CD4-positive, alpha-beta T cell treated with Interleukin-1 beta for 1 hour (primary cell): ENCODE measurements around the gene CDK5.
A peak's percentile ranks its signal among the peaks of the same experiment; 100 is the strongest.

Source experiments
- DNase-seq, 2 donors: peaks; one replicate each; pipeline ENCODE4 v3.0.0-alpha.2; 2020 to 2022

Gene CDK5

DNA sequence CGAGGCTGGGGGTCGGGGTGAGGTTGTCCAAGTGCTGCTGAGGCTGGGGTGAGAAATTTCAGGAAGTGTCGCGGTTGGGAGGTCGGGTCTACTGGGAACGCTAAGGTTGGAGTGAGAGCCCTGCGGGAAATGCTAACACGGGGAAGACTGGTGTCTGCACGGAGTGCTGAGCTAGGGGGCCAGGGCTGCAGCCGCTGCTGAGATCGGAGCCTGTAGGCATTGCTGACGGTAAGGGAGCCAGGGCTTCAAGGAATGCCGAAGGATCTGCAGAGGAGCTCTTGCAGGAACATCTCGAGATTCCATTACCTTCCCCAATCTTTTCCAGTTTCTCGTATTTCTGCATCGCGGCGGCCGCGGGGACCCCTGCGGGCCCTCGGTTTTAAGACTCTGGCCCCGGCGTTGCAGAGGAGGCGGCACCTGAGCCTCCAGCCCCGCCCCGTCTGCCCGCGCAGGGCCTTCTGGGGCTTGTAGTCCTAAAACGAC is at the start of gene CDK5:
TSS of gene CDK5 (minus strand) at position 392 of the 483 bp plus-strand sequence. CDS start at position 343, 49 bp downstream.
- peak in 1 of 2 donors; percentile 9 for DNase-seq

DNA sequence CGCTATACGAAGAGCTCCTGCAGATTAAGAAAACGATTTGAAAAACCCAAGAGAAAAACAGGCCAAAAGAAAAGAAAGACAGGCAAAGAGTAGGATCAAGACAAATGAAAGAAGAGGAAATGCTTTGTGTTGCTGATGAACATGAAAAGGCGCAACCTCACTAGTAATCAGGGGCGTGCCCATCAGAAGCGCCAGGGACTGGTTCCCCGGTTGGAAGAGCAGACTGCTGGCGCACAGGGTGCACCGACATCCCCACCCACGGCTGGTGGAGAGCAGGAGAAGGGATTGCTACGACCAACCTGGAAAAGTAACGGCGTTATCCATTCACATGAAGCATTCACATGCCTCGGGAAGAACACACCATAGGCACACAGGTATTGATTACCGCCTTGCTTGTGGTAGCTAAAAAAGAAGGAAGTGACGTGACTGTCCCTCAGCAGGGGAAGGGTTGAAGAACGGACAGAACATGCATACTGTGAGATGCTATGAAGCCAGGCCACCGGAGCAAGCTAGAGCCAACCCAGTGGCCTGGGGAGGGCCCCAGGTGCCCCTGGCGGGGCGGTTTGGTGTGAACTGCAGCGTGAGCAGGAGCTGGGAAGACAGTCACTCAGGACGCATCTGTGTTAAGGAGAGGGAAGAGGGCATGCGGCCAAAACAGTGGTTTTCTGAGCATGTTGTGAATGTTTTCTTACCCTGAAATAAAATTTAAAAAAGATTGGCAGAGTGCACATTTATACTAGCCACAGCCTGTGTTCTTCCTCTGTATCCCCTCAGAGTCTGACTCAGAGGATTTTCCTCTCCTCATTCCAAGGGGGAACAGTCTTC is 46.9 kb upstream of the CDK5 start:
- no peak for DNase-seq

DNA sequence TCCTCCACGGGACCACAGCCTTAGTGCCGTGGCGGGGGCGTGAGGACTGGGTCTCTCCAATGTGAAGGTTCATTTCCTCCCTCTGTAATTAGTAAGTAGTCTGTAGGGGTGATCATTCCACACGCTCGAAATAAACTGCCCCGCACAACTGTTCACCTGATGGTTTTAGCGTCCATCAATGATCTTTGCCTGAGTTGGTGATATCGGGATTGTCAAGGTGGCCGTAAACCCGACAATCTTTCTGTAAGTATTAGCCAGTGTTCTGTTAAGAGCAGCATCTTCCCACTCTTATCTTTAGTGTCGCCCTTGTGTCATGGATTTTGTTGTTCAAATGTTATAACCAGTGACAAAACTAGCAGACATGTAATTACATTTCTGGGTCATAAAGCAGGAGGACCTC is 46.3 kb upstream of the CDK5 start:
- no peak for DNase-seq

DNA sequence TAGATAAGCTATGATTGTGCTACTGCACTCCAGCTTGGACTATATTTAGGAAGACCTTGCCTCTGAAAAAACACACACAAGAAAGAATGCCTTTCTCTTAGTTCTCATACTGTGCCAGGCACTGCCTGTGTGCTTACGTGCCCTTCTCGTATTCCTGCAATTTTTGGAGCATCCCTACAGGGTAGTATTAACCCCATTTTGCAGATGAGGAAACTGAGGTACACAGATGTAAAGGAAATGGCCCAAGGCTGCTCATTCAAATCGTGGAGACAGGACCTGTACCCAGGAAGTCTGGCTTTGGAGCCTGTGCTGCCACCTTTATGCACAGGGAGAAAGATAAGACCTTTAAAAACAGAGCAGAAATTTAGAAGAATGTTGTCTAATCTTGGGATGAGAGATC is 45.3 kb upstream of the CDK5 start:
- no peak for DNase-seq

DNA sequence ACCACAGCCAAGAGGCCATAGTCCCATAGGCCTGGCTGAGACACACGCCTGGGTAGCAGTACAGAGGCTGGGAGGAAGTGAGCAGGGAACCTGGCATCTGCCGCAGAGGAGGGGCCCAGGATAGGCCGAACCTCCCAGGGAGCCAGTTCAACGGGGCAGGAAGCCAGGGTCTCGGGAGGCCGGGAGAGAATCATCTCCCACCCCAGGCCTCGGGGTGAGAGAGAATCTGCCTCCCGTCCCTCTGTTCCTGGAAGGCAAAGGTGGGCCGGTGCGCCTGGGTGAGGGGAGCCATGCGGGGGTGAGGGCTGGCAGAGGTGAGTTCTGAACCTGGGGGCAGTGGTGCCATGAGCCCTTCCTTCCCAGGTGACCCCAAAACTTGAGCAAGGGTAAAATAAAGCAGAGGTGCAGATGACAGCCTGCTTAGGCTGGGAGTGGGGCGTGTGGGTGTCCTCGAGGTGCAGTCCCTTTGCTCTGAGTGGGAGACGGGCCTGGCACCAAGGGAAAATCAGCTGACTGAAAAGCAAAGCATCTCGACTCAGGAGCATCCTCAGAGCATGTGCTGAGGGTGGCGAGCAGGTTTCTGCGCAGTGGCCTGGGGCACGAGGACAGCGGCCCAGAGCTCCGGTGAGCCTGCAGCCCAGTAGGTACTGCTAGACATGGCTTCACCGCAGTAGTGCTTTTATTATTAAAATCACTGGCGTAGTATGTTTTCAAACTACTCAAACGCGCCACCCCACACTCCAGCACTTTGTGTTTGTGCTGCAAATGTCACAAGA is 44.1 kb upstream of the CDK5 start:
- no peak for DNase-seq

DNA sequence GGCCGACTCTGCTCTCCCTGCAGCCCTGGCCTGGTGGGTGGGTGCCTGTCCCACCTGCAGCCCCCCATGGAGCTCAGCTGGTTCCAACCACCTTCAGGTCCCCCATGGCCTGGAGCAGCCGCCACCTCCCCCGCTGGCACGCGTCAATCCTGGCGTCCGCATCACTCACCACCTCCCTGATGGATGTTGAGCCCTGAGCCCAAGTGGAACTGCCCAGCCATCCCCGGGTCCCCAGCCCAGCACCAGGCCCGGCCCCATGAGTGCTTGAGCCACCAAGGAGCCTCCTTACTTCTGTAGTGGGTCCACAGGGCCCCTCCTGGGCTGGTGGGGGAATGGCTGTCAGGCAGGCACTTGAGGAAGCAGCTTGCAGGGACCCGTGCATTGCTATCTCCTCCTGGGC is 43.2 kb upstream of the CDK5 start:
- no peak for DNase-seq

DNA sequence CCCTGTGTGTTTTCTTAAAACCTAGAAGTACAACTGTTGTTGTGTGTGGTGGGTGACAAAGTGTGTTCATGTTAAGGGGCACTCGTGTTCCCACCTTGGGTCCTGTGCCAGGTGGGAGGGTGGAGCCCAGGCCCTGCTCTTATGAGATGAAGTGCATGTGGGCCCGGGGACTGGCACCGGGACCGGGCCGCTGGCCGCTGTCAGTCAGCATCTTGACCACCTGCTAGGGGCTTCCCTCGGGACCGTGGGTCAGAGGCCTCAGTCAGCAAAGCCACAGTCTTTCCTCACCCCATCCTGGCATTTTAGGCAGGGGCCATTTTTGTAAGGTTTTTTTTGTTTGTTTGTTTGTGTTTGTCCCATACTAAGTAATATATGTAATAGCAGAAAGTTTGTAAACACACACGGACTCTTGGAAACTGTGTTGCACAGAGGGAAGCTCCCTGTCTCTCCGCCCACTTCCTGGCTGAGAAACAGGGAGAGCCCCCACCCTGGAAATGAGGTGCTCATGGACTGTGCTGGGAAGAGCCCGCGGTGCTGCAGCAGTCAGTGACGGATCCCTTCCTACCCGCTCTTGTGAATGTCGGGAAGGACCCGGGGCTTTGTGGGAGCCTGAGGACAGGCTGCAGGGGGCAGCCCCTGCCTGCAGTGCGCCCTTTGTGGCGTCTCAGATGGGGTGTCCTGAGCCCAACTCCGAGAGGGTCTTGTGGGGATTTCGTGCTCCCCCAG is 42.0 kb upstream of the CDK5 start:
- DNase-seq, result no peak

DNA sequence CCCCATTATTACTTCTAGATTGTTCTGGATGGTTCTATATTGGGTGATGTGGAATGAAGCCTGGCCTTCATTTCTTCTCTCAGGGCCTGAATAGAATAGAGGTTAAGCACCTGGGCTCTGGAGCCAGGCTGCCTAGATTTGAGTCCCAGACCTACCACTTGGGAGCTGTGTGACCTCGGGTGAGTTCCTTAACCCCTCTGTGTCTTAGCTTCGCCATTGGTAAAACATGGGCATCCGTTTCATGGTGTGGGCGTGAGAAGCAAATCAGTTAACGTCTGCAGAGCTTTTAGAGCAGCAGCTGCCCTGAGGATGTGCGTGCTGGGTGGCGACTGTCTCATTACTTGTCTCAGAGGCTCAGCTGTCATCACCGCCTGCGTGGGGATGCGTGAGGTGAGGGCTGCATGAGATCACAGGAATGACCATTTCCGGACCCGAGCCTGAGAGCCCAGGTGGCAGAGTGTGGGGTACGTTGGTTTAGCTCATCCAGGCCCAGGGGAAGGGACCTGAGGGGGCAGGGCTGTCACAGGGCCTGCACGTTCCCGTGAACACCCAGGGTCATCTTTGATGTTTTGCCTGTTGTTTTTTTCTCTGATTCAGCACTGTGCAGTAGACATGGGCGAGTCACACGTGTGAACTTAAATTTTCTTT is 38.3 kb upstream of the CDK5 start:
- no peak for DNase-seq

DNA sequence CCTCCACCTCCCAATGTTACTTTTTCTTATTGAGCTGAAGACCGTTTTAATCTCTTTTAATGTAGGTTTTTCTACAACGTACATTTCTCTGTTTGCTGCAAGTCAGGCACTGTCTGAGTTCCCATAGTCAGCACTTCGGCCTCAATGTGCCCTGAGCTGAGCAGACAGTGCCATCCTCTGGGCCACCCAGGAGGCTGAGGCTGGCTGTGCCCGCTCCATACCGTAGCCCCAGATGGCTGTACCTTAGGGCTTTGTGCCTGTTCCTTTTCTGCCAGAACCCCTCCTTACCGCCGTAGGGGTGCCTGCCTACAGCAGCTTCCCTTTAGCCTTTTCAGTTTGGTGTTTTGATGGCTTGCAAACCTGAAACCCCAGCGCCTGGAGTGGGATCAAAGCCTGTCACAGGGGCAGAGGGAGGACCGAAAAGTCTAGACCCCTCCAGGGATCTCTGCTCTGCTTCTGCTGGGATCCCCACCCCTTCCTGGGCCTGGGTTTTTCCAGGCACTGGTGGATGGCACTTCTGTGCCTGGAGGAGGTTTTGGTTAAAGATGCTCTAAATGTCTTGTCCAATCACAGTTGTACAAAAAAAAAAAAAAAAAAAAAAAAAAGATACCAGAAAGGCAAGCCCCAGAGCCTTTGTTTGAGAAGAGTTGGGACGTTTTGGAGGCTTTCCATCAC is 37.6 kb upstream of the CDK5 start:
- DNase-seq, result no peak

DNA sequence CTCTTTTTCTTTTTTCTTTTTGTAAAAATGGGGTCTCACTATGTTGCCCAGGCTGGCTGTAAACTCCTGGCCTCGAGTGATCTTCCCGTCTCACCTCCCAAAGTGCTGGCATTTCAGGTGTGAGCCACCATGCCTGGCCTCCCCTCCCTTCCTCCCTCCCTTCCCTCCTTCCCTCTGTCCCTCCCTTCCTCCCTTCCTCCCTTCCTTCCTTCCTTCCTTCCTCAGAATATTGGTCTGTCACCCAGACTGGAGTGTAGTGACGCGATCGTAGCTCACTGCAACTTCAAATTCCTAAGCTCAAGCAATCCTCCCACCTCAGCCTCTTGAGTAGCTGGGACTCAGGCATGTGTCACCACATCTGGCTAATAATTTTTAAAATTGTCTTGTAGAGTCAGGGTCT is 37.0 kb upstream of the CDK5 start:
- no peak for DNase-seq

DNA sequence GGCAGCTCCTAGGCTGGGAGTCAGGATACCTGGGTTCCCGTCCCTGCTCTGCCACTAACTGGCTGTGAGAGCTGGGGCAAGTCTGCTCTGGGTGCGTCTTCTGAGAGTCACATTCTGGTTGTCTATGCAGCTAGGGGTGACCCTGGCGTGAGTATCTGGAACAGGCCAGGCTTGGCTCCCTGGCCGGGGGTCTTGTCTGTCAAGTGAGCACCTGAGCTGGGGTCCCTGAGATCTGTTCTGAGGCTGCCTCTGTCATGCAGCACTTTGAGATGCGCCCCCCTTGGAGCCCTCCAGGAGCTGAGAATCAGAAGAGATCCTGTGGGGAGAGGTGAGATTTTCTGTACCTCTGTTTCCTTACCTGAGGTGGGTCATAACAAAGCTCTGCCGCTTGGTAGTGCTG is 36.1 kb upstream of the CDK5 start:
- DNase-seq, result no peak

DNA sequence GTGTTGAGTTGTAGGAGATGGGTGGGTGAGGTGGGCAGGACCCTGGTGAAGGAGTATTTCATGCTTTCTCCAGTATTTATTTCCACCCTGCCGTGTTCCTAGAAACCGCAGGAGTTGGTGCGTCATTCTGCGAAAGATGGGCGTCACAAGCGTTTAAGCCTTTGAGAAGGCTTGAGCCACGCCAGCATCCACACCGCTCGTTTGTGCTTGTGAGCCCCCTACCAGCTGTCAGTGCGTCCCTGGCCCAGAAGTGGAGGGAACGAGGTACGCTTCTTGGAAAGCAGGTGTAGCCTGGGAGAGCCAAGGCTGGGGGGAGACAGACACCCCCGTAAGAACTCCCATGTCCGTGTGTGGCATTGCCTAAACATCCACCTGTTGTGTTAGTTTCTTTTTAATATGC is 34.3 kb upstream of the CDK5 start:
- DNase-seq, result no peak

DNA sequence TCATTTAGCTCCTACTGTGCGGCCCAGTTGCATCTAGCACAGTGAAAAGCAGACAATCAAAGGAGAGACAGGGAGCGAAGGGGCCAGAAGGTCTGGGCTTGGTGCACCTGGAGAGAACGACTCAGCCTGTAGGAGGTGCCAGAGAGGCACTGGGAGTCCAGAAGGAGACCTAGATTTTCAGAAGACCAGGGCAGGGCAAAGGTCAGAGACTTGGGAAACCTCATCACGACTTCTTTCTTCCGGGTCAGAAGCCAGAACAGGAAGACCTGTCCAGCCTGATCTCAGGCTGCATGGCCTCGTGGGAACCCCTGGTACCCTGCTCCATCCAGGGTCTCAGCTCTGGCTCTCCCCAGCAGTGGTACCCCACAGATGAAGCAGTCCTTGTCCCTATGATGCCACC is 33.7 kb upstream of the CDK5 start:
- DNase-seq, result peak in 1 of 2 donors; percentile 31

DNA sequence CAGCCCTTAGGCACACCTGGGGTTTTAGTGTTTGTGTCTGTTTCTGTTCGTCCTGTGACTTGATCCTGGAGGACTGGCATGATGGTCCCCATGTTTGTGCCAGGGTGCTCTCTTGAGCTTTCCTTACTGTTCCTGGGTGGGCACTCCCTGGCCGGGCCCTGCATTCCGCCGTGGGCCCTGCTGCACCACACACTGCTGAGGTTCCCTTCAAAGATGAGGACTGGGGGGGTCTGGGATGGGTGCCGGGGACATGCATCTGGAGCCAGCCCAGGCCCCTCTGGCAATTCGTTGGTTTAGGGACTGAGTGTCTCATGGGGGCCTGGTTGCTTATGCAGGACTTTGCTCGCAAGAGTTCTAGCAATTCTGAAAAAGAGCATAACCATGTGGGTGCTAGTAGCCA is 33.3 kb upstream of the CDK5 start:
- no peak for DNase-seq

DNA sequence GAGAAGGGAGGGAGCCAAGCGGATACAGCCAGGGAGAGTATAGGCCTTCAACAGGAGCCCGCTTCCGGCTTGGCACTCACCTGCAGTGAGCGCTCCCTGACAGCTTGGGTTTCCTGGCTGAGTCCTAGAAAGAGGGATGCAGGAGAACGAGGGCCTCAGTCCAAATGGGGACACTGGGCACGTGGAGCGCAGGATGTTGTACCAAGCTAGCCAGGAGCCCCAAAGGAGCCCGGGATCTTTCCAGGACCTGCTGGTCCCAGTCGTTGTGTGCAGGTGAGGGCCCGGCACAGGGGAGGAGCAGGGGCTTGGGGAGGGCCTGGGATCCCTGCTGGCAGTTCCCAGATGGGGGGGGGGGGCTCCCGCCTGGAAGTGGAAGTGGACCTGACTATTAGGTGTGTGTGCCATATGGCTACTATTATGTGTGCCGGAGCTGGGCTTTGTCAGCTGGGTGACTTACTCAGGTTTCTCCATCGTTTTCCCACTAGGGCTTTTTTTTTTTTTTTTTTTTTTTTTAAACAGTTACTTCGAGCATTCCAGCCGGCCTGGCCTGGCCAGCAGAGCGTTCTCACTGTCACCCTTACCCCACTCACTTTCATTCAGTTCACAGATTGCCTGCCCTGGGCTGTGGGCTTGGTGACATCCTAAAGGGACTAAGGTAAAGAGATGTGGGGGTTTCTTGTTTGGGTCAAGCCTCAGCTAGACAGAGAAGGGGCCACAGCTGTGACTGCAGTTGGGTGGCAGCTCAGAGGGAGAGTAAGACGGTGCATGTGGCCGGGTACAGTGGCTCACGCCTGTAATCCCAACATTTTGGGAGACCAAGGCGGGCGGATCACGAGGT is 32.4 kb upstream of the CDK5 start:
- no peak for DNase-seq

DNA sequence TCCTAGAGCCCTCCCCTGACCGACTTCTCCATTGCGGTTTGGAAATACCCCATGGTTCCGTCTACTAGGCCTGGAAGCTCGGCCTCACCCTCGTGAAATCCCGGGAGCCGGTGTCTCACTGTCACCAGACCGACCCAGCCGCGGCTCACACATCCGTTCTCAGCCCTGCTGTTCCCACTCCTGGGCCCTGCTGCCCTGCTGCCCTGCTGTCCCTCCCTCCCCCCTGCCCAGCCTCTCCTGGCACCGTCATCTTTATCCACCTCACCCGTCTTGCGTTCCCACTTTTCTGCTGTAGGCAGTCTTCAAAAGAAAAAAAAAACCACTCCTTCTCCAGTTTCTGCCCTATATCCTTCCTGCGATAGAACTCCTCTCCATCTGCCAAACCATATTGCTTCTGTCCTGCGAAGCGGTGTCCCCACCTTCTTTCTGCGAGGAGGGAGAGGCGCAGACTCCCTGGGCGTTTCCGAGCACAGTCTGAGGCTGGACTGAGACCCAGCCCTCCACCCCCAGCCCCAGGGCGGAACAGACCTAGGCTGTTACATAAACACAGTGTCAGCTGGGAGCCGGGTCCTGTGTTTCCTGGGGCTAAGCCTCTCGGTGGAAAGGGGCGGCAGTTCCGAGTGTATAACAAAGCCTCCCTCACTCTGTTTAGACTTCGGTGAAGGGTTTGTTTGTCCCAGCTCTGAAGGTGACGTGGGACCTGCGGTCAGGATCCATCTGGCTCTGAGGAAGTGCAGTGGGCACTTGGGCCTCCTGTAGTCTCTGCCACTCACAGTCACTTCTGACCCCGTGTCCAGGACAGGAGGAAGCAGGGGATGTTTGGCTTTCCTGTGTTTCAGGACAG is 31.4 kb upstream of the CDK5 start:
- DNase-seq, result peak; percentile 31 to 83

DNA sequence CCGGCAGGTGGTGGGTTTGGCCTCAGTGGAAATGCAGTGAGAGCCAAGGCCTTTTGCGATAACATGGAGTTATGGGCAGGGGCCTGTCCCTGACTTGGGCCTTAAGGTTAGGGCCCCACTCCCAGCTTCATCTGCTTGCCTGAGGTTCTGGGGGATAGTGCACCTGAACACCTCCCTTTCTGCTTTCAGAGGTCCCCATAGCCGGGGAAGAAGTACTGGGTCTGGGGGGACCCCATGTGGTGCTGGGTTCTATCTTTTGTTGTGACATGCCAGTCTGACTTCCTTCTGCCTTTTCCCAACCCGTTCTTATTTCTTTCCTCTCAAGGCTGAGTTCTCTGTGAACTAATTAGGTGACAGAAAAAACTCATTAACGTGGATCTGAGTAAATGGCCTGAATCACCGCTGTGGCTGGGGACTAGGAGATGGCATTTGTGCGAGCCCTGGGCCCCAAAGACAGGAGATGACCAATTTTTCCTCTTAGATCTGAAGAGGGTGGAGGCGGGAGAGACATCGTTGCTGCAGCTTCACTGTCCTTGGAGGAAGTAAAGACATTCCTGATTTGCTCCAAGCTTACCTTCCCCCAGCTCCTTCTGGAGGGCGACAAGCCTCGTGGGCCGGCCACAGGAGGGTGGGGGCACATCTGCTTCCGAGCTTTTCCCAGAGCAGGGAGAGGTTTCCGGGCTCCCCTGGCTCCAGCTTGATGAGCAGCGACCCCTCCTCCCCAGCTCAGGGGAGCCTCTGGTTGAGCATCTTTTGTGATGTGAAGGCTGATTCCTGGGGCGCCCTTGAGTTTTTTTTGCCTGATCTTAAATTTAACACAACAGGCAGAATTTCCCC is 30.5 kb upstream of the CDK5 start:
- DNase-seq, result no peak

DNA sequence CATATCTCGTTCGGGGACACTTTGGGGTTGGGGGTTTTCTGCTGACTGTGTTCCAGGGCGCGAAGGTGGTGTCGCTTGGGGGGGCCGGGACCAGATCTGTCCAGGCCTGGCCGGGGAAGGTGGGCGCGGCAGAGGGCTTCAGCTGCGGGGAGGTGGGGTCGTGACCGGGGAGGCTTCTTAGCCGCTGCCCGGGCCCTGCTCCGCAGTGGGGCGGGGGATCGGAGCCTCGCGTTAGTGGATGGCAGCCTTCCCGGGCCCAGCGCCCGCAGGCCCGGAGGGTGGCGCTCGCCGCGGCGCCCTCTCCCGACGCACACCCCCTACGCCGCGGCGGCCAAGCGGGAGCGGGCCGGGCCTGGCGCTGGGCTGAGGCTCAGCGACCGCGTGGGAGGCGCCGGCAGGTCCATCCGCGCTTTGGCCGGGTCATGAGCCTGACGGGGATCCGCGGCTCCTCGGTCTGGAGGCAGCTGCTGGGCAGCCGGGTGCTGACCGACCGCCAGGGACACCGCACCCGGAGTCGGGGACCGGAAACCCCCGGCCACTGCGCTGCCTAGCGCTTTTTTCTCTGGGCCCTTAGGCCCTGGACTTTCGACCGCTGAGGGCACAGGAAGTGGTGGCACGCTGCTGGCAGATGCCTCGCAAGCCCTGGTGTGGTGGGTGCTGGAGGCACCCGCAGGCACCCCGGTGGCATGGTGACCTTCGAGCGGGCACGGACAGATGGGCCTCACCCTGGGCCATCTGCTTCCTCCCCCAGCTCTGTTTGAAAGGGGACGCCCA is 29.7 kb upstream of the CDK5 start:
- peak; percentile 25 to 51 for DNase-seq

DNA sequence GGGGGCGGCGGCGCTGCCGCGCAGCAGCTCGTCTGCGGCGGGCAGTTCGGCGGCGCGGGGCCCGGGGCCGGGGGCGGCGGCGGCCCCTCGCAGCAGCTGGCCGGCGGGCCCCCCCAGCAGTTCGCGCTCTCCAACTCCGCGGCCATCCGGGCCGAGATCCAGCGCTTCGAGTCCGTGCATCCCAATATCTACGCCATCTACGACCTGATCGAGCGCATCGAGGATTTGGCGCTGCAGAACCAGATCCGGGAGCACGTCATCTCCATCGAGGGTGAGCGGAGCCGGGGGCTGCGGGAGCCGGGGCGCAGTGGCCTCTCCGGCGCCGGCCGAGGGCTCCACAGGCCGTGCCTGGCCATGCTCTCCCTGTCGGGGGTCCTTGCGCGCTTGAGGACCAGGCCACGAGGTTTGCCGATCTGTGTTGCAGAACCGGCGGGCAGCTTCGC is 29.1 kb upstream of the CDK5 start:
- no peak for DNase-seq
